Peyer's patch (tissue), 4 donors: ENCODE data around the gene TNK2. TPM values are rescaled to one million over a fixed set of nuclear protein-coding genes. Genes with fewer than 3 reads are reported as not detected.
"Not testable (repeated sequence)": the region's sequence is repeated elsewhere in the genome, so short reads cannot be mapped to it uniquely, and the experiment has no call there.

ENCODE experiments used
- DNase-seq, 3 donors: peaks; one replicate each; pipeline ENCODE4 v3.0.0-alpha.2; 2017 to 2019
- H3K27ac ChIP-seq, 4 donors: fragments of 200-600 bp; sonication (generic); one replicate each; pipeline ENCODE4 v1.5.1; 2016 to 2019
- H3K27me3 ChIP-seq, 2 donors: fragments of 200-600 bp; sonication (generic); one replicate each; pipeline ENCODE4 v1.5.1; 2019
- H3K36me3 ChIP-seq, 3 donors: fragments of 200-600 bp; sonication (generic); one replicate each; pipeline ENCODE4 v1.5.1; 2016 to 2019
- H3K4me1 ChIP-seq, 4 donors: fragments of 200-600 bp; sonication (generic); one replicate each; pipeline ENCODE4 v1.5.1; 2016 to 2019
- H3K4me3 ChIP-seq, 4 donors: fragments of 200-600 bp; sonication (generic); 1 replicate in 3 of 4; 2 replicates in 1 of 4; pipeline ENCODE4 v1.5.1; 2016 to 2019; ENCODE audit warnings: mild to moderate bottlenecking in 1 of 4
- H3K9me3 ChIP-seq, 4 donors: fragments of 200-600 bp; sonication (generic); one replicate each; pipeline ENCODE4 v1.5.1; 2016 to 2019; ENCODE audit warnings: mild to moderate bottlenecking in 1 of 4
- CTCF ChIP-seq, 6 experiments: fragments of 450-650 bp in 4 of 6; fragments of 200-600 bp in 2 of 6; sonication (generic) in 1 of 6; IDR thresholded peaks; one replicate each; pipeline ENCODE4 v1.5.1; 2017 to 2019; ENCODE audit warnings: antibody characterized with exemption in 6 of 6, mild to moderate bottlenecking in 3 of 6, moderate library complexity in 1 of 6
- POLR2A ChIP-seq, 2 donors: fragments of 450-650 bp; IDR thresholded peaks; one replicate each; pipeline ENCODE4 v1.5.1; 2017; ENCODE audit warnings: antibody characterized with exemption in 2 of 2, mild to moderate bottlenecking in 2 of 2, moderate library complexity in 2 of 2
- total RNA-seq, 4 donors: library from RNA; depleted of rRNA; stranded (reverse); fragments of >200 nt; gene quantifications; one replicate each; pipeline ENCODE4 v1.1.0, GENCODE V29; 2016

TNK2 gene
- total RNA-seq, 4 donors from 2014 or later, result 18.6 to 149 (median 24.6) TPM

GRCh38 chr3:195829897-195830254 is 78.5 kb downstream of the TNK2 start:
- Histone ChIP-seq H3K9me3 (no peaks in the 10 kb centered on the region), H3K27me3 (no peaks in the 10 kb centered on the region), H3K4me1 (peaks cover 0 to 12% (median 0%) of the 10 kb centered on the region in 4 donors), H3K27ac (peak overlapping the region in 2 of 4 donors; percentile 23 to 32), H3K4me3 (no peak overlapping the region), H3K36me3 (no peaks in the 10 kb centered on the region)
- no peak for DNase-seq
- TF ChIP-seq CTCF (IDR thresholded peaks at IDR 0.05) (no peak), POLR2A (IDR thresholded peaks at IDR 0.05) (no peak)

DNA sequence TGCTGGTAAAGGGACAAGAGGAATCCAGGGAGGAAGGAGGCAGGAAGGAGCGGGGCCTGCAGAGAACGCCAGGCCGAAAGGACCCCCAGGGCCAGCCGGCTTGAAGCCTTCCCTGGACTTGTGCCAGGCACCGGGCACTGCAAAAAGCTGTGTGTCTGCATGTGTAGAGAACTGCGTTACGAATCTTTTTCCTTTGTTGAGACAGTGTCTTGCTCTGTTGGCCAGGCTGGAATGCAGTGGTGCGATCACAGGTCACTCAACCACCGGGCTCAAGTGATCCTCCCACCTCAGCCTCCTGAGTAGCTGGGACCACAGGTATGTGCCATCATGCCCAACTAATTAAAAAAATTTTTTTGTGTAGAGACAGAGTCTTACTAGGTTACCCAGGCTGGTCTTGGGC is 79.6 kb downstream of the TNK2 start:
- no peak for DNase-seq
- H3K36me3 ChIP-seq, result no peaks in the 10 kb centered on the region
- peaks cover 0 to 12% (median 0%) of the 10 kb centered on the region in 4 donors for H3K4me1 ChIP-seq
- H3K27ac ChIP-seq, result no peak overlapping the region
- TF ChIP-seq POLR2A (IDR thresholded peaks at IDR 0.05) (no peak), CTCF (IDR thresholded peaks at IDR 0.05) (no peak)
- H3K4me3 ChIP-seq, result no peak overlapping the region
- H3K9me3 ChIP-seq, result no peaks in the 10 kb centered on the region
- H3K27me3 ChIP-seq, result no peaks in the 10 kb centered on the region

GRCh38 chr3:195825857-195826804 is 82.2 kb downstream of the TNK2 start:
- Histone ChIP-seq H3K27me3 (no peaks in the 10 kb centered on the region), H3K27ac (no peak overlapping the region), H3K4me1 (peaks cover 0 to 12% (median 0%) of the 10 kb centered on the region in 4 donors), H3K9me3 (no peaks in the 10 kb centered on the region), H3K4me3 (no peak overlapping the region), H3K36me3 (no peaks in the 10 kb centered on the region)
- DNase-seq, result peak in 1 of 3 donors; percentile 36
- TF ChIP-seq POLR2A (IDR thresholded peaks at IDR 0.05) (no peak), CTCF (IDR thresholded peaks at IDR 0.05) (no peak)

GRCh38 chr3:195825191-195825588 is 83.2 kb downstream of the TNK2 start:
- no peak overlapping the region for H3K4me3 ChIP-seq
- TF ChIP-seq CTCF (IDR thresholded peaks at IDR 0.05) (no peak), POLR2A (IDR thresholded peaks at IDR 0.05) (no peak)
- DNase-seq, result peak in 1 of 3 donors; percentile 34

DNA sequence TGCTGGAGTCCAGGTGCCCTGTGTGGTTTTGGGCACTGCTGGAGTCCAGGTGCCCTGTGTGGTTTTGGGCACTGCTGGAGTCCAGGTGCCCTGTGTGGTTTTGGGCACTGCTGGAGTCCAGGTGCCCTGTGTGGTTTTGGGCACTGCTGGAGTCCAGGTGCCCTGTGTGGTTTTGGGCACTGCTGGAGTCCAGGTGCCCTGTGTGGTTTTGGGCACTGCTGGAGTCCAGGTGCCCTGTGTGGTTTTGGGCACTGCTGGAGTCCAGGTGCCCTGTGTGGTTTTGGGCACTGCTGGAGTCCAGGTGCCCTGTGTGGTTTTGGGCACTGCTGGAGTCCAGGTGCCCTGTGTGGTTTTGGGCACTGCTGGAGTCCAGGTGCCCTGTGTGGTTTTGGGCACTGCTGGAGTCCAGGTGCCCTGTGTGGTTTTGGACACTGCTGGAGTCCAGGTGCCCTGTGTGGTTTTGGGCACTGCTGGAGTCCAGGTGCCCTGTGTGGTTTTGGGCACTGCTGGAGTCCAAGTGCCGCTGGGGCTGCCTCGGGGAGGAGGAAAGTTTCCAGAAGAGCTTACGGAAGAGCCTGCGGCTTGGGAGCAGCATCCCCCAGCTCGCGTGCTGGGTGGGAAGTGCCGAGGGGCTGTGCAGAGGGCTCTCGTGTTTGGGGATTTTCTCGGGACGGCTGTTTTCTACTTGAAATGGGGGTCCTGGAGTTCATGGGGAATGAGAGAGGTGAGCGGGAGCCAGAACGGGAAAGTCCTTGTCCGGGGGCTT is 83.7 kb downstream of the TNK2 start:
- not testable (repeated sequence) for H3K36me3 ChIP-seq, H3K9me3 ChIP-seq, H3K27me3 ChIP-seq, H3K4me3 ChIP-seq, H3K27ac ChIP-seq
- peaks cover 0 to 12% (median 0%) of the 10 kb centered on the region in 4 donors for H3K4me1 ChIP-seq
- peak in 1 of 3 donors; percentile 39 for DNase-seq

More at GRCh38 chr3:195825191-195825588, 83.2 kb downstream of the TNK2 start:
- Histone ChIP-seq H3K27ac (no peak overlapping the region), H3K36me3 (no peaks in the 10 kb centered on the region), H3K9me3 (no peaks in the 10 kb centered on the region), H3K4me1 (peaks cover 0 to 12% (median 0%) of the 10 kb centered on the region in 4 donors), H3K27me3 (no peaks in the 10 kb centered on the region)

DNA sequence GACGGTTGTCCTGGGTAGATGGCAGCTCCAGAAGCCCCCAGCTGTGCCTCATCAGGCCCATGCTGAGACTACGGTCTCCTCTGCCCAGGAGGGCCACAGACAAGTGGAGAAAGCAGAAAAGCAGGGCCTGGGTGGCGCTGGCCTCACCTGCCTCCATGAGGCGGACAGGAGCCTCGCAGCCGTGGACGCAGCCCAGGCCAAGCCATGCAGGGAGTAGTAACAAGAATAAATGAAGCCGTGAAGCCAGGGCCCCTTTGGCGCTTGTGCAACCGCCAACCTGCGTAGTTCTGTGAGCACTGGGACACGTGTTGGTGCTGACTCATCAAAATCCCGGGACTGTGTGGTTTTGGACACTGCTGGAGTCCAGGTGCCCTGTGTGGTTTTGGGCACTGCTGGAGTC is 84.4 kb downstream of the TNK2 start:
- peaks cover 0 to 9% (median 0%) of the 10 kb centered on the region in 4 donors for H3K4me1 ChIP-seq
- TF ChIP-seq POLR2A (IDR thresholded peaks at IDR 0.05) (no peak), CTCF (IDR thresholded peaks at IDR 0.05) (peak in 1 of 6 experiments; percentile 6)
- H3K36me3 ChIP-seq, result no peaks in the 10 kb centered on the region
- peak in 1 of 3 donors; percentile 59 for DNase-seq
- H3K27me3 ChIP-seq, result no peaks in the 10 kb centered on the region
- H3K9me3 ChIP-seq, result no peaks in the 10 kb centered on the region
- H3K27ac ChIP-seq, result no peak overlapping the region
- H3K4me3 ChIP-seq, result no peak overlapping the region
